Measurements from ENCODE around the gene KPNA4. TPM values are rescaled to one million over a fixed set of nuclear protein-coding genes. Genes with fewer than 3 reads are reported as not detected.

The KPNA4 gene, protein sequence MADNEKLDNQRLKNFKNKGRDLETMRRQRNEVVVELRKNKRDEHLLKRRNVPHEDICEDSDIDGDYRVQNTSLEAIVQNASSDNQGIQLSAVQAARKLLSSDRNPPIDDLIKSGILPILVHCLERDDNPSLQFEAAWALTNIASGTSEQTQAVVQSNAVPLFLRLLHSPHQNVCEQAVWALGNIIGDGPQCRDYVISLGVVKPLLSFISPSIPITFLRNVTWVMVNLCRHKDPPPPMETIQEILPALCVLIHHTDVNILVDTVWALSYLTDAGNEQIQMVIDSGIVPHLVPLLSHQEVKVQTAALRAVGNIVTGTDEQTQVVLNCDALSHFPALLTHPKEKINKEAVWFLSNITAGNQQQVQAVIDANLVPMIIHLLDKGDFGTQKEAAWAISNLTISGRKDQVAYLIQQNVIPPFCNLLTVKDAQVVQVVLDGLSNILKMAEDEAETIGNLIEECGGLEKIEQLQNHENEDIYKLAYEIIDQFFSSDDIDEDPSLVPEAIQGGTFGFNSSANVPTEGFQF
- polyA plus RNA-seq (2011; rRNA removed) (22.6 and 28.4 TPM in 2 replicates), polyA minus RNA-seq (2011; rRNA and poly(A)+ RNA removed) (33.4 and 68.8 TPM in 2 replicates)

DNA sequence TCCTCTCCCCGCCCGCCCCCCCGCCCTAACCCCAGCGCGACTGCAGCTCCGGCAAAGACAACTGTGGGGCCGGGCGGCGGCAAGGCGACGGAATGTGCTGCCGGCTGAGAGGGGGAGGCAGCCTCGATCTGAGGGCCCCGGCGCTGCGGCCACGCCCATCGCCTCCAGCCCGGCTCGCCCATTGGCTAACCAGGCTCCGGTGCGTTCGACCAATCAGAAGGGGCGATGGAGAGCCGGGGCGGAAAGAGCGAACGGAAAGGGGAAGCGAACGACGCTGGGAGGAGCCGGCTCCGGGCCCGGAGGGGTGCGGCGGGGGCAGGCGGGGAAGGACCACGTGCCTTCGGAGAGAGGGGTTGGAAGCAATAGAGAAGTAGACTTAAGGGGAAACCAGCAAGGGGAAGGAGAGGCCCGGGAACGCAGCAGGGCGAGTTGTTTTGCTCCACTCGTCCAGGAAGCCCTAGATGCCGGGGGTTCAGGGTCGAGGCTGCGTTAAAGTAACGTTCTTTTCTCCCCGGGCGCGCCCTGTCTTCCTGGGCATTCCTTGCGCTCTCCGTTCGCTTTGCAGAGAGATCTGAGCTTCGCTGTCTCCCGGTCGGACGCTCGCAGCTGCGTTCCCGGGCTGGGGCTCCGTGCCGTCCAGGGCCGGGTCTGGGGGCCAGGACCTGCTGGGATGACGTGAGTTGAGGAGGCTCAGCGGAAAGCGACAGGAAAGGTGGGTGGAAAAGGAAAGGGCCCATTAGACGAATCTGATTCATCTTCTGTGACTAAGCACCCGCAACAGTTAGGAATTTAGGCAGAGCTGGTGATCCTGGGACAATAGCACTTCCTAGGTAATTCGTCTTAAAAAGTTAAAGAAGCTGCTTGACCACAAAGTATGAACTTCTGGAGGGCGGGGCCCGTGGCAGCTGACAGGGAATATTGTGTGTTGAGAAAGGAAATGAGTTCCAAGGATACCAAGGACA lies at the start of gene KPNA4:
TSS of gene KPNA4 (minus strand) at position 130 of the 962 bp plus-strand sequence. CDS start 289 bp downstream, outside the sequence.
- H3K4me3 ChIP-seq (ENCODE audit: low read depth, low read length) = peak within 1 kb of the TSS; percentile 78
- POLR2A ChIA-PET = interaction anchor here (0.6 to 1.9 kb wide), 6 partner anchors 22 to 597 kb away, joined by 3 to 9 read pairs (median 6); partner anchors contain the start of gene TRIM59
- TF ChIP-seq, protein P1, sequence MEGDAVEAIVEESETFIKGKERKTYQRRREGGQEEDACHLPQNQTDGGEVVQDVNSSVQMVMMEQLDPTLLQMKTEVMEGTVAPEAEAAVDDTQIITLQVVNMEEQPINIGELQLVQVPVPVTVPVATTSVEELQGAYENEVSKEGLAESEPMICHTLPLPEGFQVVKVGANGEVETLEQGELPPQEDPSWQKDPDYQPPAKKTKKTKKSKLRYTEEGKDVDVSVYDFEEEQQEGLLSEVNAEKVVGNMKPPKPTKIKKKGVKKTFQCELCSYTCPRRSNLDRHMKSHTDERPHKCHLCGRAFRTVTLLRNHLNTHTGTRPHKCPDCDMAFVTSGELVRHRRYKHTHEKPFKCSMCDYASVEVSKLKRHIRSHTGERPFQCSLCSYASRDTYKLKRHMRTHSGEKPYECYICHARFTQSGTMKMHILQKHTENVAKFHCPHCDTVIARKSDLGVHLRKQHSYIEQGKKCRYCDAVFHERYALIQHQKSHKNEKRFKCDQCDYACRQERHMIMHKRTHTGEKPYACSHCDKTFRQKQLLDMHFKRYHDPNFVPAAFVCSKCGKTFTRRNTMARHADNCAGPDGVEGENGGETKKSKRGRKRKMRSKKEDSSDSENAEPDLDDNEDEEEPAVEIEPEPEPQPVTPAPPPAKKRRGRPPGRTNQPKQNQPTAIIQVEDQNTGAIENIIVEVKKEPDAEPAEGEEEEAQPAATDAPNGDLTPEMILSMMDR (IDR thresholded peaks at IDR 0.05; ENCODE audit: low read depth, low read length) = no peak

DNA sequence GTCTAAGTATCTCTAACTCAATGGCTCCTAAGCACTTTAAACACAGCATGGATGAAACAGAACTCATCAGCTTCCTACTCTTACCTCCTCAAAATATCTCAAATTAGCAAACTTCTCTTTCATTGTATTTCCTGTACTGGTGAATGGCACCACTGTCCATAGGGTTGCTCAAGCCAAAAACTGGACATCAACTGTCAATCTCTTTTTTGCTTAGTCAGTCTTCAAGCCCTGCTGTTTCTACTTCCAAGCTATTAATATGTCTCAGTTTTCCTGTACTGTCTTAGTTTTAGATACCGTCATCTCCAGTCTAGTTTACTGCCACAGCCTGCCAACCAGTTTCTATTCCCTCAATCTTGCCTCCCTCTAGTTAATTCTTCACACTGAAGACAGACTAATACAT lies 48.3 kb upstream of the KPNA4 start:
- TF ChIP-seq, protein P1 (IDR thresholded peaks at IDR 0.05; ENCODE audit: low read depth, low read length) = no peak
- DNase-seq (ENCODE audit: low read depth, low spot score) = no peak
- Histone ChIP-seq H3K4me3 (ENCODE audit: low read depth, low read length) (no peak overlapping the region), H3K27me3 (ENCODE audit: control insufficient read depth, insufficient read depth, low read length) (no peaks in the 10 kb centered on the region), H3K9me3 (ENCODE audit: control insufficient read depth, insufficient read depth, low read length) (no peaks in the 10 kb centered on the region), H3K27ac (ENCODE audit: low read depth, low read length) (no peak overlapping the region)
- POLR2A ChIA-PET = no interaction called here
- CTCF ChIA-PET = interaction anchor here (1.2 kb wide), 1 partner anchor 307 kb away, joined by 3 read pairs; no protein-coding TSS in a partner anchor

More for the DNA sequence above, at the start of gene KPNA4:
- Histone ChIP-seq H3K27ac (ENCODE audit: low read depth, low read length) (peak within 1 kb of the TSS; percentile 99), H3K27me3 (ENCODE audit: control insufficient read depth, insufficient read depth, low read length) (no peaks in the 10 kb centered on the region), H3K9me3 (ENCODE audit: control insufficient read depth, insufficient read depth, low read length) (no peaks in the 10 kb centered on the region)
- CTCF ChIA-PET = interaction anchor here (0.6 kb wide), 1 partner anchor 72 kb away, joined by 3 read pairs; no protein-coding TSS in a partner anchor
- peak; percentile 90 for DNase-seq (ENCODE audit: low read depth, low spot score)

DNA sequence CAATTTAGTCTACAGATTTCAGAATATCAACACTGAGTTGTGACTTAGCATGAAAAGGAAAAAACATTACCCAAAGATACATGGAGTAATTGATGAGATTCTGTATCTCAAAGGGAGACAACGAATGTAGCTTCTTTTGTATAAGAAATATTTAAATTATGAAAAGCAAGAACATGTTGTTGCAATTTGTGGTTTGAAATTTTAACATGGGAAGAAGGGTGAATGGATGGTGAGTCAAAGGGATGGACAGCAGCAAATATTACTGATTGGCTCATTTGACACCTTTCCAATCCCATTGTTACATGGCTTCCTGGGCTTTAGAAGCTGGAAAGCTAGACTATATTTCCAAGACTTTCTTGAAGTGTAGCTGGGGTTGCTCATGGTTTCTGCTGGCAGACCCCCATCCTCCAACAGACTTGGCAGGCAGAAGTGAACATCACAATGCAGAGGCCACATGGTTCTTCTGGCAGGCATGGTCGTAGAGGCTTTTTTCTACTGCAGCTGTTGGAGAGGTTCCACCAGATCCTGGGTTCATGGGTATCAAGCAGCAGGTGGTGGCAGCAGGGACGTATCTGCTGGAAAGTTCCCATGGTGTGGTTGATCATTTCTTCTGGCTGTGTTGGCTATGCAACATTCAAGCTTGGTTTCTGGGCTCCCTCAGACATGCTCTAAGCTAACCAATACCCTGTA lies 47.2 kb upstream of the KPNA4 start:
- TF ChIP-seq, protein P1 (IDR thresholded peaks at IDR 0.05; ENCODE audit: low read depth, low read length) = no peak
- Histone ChIP-seq H3K4me3 (ENCODE audit: low read depth, low read length) (no peak overlapping the region), H3K9me3 (ENCODE audit: control insufficient read depth, insufficient read depth, low read length) (no peaks in the 10 kb centered on the region), H3K27me3 (ENCODE audit: control insufficient read depth, insufficient read depth, low read length) (no peaks in the 10 kb centered on the region), H3K27ac (ENCODE audit: low read depth, low read length) (no peak overlapping the region)
- ChIA-PET CTCF (no interaction called here), POLR2A (no interaction called here)
- no peak for DNase-seq (ENCODE audit: low read depth, low spot score)

DNA sequence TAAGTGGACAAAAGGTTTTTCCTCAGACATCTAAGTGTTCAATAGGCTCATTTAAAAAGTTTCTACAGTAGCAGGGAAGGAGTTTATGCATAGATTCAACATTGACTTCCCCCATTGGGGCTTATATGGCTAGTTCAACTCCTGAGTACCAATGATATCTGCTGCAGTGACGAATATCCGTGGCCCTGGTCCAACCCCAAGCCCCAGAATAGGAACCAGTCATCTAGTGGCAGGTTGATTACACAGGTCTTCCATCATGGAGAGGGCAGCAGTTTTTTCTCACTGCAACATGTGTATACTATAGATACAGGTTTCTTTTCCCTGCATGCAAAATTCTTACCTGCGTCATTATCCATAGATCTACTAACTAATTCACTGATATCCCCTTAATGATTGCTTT lies 45.8 kb upstream of the KPNA4 start:
- no peak overlapping the region for H3K4me3 ChIP-seq (ENCODE audit: low read depth, low read length)
- H3K9me3 ChIP-seq (ENCODE audit: control insufficient read depth, insufficient read depth, low read length) = no peaks in the 10 kb centered on the region
- no peak for DNase-seq (ENCODE audit: low read depth, low spot score)
- H3K27me3 ChIP-seq (ENCODE audit: control insufficient read depth, insufficient read depth, low read length) = no peaks in the 10 kb centered on the region
- TF ChIP-seq, protein P1 (IDR thresholded peaks at IDR 0.05; ENCODE audit: low read depth, low read length) = no peak
- CTCF ChIA-PET = no interaction called here
- no peak overlapping the region for H3K27ac ChIP-seq (ENCODE audit: low read depth, low read length)
- POLR2A ChIA-PET = no interaction called here

Data from AG04450 (cell line).